Measurements from ENCODE around the gene PDHX.
"Not testable (repeated sequence)": the region's sequence is repeated elsewhere in the genome, so short reads cannot be mapped to it uniquely, and the experiment has no call there.

The PDHX gene

DNA sequence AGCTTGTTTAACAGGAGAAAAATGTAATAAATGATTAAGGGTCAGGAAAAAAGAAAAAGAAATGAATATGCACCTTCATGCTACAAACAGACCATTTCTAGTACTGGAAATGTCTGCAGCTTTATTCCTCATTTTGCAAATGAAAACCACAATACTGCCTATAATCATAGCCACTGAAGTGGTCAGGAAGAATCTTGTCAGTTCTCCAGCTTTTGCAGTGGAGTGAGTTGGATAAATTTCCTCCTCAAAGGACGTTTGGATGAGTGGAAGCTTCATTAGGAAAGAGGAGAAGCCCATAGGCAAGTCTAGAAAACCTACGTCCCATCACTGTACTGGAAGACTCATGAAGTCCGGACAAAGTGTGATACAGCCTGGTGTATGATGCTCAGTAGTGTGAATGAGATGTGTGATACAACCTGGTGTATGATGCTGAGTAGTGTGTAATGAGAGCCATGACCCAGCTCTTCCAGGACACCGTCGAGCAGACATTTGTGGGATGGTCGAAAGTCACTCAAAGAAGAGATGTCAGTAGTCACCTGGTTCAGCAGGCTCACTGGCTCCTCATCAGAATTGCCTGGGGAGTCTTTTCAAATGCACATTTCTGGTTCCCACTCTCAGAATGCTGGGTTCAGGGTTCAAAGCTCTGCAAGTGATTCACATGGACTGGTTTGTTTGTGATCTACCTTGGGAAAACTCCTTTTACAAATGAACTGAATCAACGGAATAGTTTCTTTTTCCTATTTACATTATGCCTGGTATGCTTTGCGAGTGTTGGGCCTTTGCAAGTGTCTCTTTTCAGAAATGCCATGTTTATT is 101.3 kb downstream of the PDHX start:
- H3K4me3 ChIP-seq (ENCODE audit: control insufficient read depth, low read depth, low read length): no peak overlapping the region
- DNase-seq (ENCODE audit: low read depth): no peak
- TF ChIP-seq, protein P1, sequence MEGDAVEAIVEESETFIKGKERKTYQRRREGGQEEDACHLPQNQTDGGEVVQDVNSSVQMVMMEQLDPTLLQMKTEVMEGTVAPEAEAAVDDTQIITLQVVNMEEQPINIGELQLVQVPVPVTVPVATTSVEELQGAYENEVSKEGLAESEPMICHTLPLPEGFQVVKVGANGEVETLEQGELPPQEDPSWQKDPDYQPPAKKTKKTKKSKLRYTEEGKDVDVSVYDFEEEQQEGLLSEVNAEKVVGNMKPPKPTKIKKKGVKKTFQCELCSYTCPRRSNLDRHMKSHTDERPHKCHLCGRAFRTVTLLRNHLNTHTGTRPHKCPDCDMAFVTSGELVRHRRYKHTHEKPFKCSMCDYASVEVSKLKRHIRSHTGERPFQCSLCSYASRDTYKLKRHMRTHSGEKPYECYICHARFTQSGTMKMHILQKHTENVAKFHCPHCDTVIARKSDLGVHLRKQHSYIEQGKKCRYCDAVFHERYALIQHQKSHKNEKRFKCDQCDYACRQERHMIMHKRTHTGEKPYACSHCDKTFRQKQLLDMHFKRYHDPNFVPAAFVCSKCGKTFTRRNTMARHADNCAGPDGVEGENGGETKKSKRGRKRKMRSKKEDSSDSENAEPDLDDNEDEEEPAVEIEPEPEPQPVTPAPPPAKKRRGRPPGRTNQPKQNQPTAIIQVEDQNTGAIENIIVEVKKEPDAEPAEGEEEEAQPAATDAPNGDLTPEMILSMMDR (conservative IDR thresholded peaks at IDR 0.05; ENCODE audit: control insufficient read depth, insufficient read depth, low read depth, low read length): no peak

DNA sequence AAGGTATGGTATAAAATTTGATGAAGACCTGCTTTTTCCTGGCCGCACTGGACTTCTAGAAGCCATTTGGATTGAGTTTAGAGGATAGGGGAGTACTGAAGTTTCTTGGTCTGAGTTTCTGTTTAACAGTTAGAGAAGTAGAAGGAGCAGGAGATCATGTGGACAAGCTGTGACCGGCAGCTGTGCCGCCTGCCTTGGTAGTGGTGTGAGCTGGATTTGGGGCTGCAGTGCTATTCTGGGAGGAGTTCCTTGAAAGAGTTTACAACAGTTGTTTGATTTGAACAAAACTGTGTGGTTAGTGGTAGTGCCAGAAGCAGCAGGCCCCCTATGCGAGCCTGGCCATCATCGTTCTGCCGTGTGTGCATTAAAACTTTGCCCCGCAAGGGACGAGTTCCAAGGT is 105.2 kb downstream of the PDHX start:
- no peak for DNase-seq (ENCODE audit: low read depth)
- TF ChIP-seq, protein P1 (conservative IDR thresholded peaks at IDR 0.05; ENCODE audit: control insufficient read depth, insufficient read depth, low read depth, low read length): no peak
- no peak overlapping the region for H3K4me3 ChIP-seq (ENCODE audit: control insufficient read depth, low read depth, low read length)

DNA sequence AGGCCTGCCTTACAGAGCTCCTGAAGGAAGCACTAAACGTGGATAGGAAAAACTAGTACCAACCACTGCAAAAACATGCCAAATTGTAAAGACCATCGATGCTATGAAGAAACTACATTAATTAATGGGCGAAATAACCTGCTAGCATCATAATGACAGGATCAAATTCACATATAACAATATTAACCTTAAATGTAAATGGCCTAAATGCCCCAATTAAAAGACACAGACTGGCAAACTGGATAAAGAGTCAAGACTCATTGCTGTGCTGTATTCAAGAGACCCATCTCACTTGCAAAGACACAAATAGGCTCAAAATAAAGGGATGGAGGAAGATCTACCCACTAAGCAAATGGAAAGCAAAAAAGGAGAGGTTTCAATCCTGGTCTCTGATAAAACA is 107.5 kb downstream of the PDHX start:
- not testable (repeated sequence) for DNase-seq (ENCODE audit: low read depth); H3K4me3 ChIP-seq (ENCODE audit: control insufficient read depth, low read depth, low read length)

DNA sequence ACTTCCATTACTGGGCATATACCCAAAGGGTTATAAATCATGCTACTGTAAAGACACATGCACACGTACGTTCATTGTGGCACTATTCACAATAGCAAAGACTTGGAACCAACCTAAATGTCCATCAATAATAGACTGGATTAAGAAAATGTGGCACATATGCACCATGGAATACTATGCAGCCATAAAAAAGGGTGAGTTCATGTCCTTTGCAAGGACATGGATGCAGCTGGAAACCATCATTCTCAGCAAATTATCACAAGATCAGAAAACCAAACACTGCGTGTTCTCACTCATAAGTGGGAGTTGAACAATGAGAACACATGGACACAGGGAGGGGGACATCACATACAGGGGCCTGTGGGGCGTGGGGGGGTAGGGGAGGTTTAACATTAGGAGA is 111.6 kb downstream of the PDHX start:
- not testable (repeated sequence) for H3K4me3 ChIP-seq (ENCODE audit: control insufficient read depth, low read depth, low read length); DNase-seq (ENCODE audit: low read depth)

DNA sequence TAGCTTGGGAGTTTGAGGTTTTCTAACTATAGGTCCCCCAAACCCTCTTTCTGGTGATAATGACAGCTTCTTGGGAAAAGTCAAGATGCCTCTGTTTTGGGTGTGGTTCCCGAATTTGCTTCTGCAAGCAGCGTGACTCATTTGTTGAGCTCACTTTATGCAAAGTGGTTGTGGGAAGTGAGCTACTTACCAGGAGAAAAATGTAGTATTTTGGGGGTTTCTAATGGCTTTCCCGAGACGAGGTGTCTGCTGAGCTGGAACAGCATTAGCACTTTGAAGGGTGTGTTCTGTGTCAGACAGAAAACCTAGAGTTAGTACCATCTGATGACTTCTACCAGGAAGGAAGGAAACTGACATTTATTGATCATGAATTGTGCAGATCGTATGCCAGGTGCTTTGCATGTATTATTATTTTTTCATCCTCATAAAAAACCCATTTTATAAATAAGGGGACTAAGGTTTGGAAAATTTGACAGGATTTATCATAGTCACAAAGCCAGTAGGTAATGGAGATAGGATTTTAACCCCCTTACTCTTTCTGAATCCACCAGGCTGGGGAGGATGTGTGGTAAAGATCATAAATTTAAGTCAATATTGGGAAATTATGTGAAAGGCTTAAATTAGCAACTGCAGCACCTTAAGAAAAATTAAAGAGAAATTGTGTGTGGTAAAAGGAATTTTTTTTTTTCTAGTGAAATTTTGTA is 113.7 kb downstream of the PDHX start:
- peak; percentile 95 for DNase-seq (ENCODE audit: low read depth)
- H3K4me3 ChIP-seq (ENCODE audit: control insufficient read depth, low read depth, low read length): no peak overlapping the region
- TF ChIP-seq, protein P1 (conservative IDR thresholded peaks at IDR 0.05; ENCODE audit: control insufficient read depth, insufficient read depth, low read depth, low read length): no peak

DNA sequence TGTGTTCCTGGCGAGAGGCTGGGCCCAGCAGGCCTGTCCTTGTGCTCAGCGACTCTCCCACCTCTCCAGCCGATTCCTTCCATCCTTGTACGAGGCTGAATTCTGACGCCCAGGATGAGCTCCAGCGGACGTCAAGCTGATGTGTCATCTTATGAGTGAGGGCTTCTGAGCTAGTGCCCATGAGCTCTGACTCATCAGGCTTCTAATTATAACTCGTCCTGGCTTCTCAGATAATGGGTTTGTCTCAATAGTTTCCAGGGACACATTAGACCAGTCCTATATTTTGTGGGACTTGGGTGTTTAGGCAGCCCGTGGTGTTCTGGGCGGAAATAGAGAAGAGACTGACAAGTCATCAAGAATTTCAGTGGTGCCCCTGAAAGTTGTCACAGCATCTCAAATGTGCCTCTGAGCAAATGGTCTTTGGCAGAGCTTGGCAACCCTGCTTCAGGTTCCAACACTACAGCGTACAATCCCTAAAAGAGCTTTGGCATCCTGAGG is 114.3 kb downstream of the PDHX start:
- TF ChIP-seq, protein P1 (conservative IDR thresholded peaks at IDR 0.05; ENCODE audit: control insufficient read depth, insufficient read depth, low read depth, low read length): no peak
- no peak overlapping the region for H3K4me3 ChIP-seq (ENCODE audit: control insufficient read depth, low read depth, low read length)
- peak; percentile 99 for DNase-seq (ENCODE audit: low read depth)

DNA sequence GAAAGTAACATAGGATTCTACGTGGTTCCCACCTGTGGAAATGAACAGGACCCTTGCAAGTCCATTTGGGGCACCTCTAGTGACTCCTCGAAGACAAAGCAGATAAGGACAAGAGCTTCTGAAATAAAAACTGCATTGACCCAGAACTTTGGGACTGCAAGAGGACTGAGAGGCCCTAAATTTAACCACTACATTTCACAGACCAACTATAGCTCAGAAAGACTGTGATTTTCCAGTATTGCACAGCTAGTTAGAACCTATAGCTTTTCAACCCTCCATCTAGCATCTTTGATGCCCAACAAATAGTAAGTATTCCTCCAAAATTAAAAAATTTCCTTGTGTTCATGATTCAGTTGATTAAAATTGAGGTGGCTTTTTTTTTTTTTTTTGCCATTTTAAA is 114.9 kb downstream of the PDHX start:
- DNase-seq (ENCODE audit: low read depth): no peak
- TF ChIP-seq, protein P1 (conservative IDR thresholded peaks at IDR 0.05; ENCODE audit: control insufficient read depth, insufficient read depth, low read depth, low read length): no peak

More for the DNA sequence above, 114.9 kb downstream of the PDHX start:
- H3K4me3 ChIP-seq (ENCODE audit: control insufficient read depth, low read depth, low read length): no peak overlapping the region
